Measurements from ENCODE around the gene XPO6.
A peak's percentile ranks its signal among the peaks of the same experiment; 100 is the strongest.

Gene XPO6

DNA sequence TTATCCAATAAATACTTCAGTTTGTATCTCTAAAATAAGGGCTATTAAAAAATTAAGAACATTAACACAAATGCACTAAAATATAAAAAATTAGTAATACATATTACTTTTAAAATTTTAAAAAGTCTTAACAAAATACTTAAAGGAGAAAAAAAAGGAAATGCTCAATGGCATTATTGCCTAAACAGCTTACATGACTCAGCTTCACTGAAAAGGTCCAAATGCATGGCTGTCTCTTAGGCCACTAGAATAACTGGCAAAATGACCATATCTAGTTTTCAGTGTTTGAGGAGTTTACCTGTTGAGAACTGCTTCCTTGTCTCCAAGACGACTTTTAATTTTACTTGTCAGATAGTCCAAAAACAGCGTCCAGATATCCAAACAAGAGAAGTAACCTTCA lies 66.0 kb downstream of the XPO6 start:
- POLR2A ChIA-PET, result no interaction called here

DNA sequence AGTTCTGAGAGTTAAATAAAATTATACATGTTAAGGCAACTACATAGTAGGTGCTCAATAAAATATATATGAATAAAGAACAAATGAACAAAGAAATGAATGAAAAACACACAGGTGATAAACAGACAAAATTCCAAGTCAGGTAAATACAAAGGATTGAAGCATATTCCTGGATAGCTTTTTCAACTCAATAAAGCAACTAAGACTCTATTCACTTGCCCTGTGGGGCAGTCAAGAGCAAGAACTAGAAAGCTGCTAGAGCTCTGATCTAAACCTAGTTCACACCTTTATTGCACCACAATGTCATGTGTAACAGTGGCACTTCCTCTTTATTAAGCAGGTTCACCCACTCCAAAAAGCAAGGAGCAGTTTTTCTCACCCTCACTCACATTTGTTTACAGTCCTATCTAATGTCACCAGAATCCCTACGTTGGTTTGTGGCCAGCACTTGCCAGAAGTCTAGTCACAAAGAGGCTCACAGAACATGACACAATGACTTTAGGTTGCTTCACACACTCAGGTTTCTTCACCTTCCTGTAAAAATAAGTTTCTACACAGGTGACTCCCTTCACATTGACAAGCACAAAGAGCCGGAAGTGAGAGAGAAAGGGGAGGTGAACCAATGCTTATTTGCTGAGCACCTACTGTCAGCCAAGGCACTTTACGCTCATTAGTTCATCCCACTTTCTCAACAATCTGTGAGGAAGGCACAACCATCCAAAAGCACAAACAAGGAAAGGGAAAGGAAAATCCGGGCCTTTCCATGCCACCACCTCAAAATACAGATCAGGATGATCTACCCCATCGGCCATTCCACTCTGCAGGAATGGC lies 70.8 kb downstream of the XPO6 start:
- Histone ChIP-seq H3K4me1 (ENCODE audit: control insufficient read depth, insufficient read depth, low read length) (no peaks in the 10 kb centered on the region), H3K27ac (ENCODE audit: extremely low read depth, low read depth, low read length) (no peak overlapping the region), H3K4me3 (ENCODE audit: low read depth, low read length) (no peak overlapping the region), H3K36me3 (ENCODE audit: control insufficient read depth in 2 of 2, insufficient read depth in 1 of 2, low read length in 2 of 2) (peaks cover 3 to 74% of the 10 kb centered on the region in 2 experiments; a peak in 2 of 3 replicates), H3K9me3 (ENCODE audit: control insufficient read depth, insufficient read depth, low read depth, low read length) (no peaks in the 10 kb centered on the region)
- POLR2A ChIA-PET, result no interaction called here
- CTCF ChIA-PET, result no interaction called here
- TF ChIP-seq ZNF174 (tag by site-specific recombination; IDR thresholded peaks at IDR 0.05), result no peak
- TF ChIP-seq, protein P1, sequence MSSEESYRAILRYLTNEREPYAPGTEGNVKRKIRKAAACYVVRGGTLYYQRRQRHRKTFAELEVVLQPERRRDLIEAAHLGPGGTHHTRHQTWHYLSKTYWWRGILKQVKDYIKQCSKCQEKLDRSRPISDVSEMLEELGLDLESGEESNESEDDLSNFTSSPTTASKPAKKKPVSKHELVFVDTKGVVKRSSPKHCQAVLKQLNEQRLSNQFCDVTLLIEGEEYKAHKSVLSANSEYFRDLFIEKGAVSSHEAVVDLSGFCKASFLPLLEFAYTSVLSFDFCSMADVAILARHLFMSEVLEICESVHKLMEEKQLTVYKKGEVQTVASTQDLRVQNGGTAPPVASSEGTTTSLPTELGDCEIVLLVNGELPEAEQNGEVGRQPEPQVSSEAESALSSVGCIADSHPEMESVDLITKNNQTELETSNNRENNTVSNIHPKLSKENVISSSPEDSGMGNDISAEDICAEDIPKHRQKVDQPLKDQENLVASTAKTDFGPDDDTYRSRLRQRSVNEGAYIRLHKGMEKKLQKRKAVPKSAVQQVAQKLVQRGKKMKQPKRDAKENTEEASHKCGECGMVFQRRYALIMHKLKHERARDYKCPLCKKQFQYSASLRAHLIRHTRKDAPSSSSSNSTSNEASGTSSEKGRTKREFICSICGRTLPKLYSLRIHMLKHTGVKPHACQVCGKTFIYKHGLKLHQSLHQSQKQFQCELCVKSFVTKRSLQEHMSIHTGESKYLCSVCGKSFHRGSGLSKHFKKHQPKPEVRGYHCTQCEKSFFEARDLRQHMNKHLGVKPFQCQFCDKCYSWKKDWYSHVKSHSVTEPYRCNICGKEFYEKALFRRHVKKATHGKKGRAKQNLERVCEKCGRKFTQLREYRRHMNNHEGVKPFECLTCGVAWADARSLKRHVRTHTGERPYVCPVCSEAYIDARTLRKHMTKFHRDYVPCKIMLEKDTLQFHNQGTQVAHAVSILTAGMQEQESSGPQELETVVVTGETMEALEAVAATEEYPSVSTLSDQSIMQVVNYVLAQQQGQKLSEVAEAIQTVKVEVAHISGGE (tag by site-specific recombination; conservative IDR thresholded peaks at IDR 0.05; ENCODE audit: low read depth), result no peak
- no peak for TF ChIP-seq ZBTB8A (tag by site-specific recombination; IDR thresholded peaks at IDR 0.05)
- no peak for TF ChIP-seq KLF1 (tag by site-specific recombination; IDR thresholded peaks at IDR 0.05)
- no peak for TF ChIP-seq ZFP3 (tag by site-specific recombination; IDR thresholded peaks at IDR 0.05; ENCODE audit: low read depth)
- no peak for TF ChIP-seq GLI2 (tag by site-specific recombination; IDR thresholded peaks at IDR 0.05; ENCODE audit: borderline replicate concordance, low read depth)
- 0 out of 2 replicates have a peak, but pooled peaks have one; percentile 28 for TF ChIP-seq ZXDB (tag by site-specific recombination; IDR thresholded peaks at IDR 0.05)
- TF ChIP-seq ZNF664 (tag by site-specific recombination; IDR thresholded peaks at IDR 0.05), result peak; percentile 91

More for the DNA sequence above, 66.0 kb downstream of the XPO6 start:
- no peak overlapping the region for H3K4me3 ChIP-seq (ENCODE audit: low read depth, low read length)
- no peaks in the 10 kb centered on the region for H3K9me3 ChIP-seq (ENCODE audit: control insufficient read depth, insufficient read depth, low read depth, low read length)
- H3K4me1 ChIP-seq (ENCODE audit: control insufficient read depth, insufficient read depth, low read length), result no peaks in the 10 kb centered on the region
- CTCF ChIA-PET, result no interaction called here
- H3K36me3 ChIP-seq (ENCODE audit: control insufficient read depth in 2 of 2, insufficient read depth in 1 of 2, low read length in 2 of 2), result peaks cover 18 to 89% of the 10 kb centered on the region in 2 experiments; a peak in 2 of 3 replicates
- TF ChIP-seq, protein P2, sequence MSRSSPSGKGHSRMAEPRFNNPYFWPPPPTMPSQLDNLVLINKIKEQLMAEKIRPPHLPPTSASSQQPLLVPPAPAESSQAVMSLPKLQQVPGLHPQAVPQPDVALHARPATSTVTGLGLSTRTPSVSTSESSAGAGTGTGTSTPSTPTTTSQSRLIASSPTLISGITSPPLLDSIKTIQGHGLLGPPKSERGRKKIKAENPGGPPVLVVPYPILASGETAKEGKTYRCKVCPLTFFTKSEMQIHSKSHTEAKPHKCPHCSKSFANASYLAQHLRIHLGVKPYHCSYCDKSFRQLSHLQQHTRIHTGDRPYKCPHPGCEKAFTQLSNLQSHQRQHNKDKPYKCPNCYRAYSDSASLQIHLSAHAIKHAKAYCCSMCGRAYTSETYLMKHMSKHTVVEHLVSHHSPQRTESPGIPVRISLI (tag by site-specific recombination; IDR thresholded peaks at IDR 0.05), result no peak
- no peak for TF ChIP-seq ZNF155 (tag by site-specific recombination; IDR thresholded peaks at IDR 0.05)
- no peak overlapping the region for H3K27ac ChIP-seq (ENCODE audit: extremely low read depth, low read depth, low read length)

- CTCF ChIA-PET, result no interaction called here
- Histone ChIP-seq H3K4me3 (ENCODE audit: low read depth, low read length) (no peak overlapping the region), H3K9me3 (ENCODE audit: control insufficient read depth, insufficient read depth, low read depth, low read length) (no peaks in the 10 kb centered on the region), H3K36me3 (ENCODE audit: control insufficient read depth in 2 of 2, insufficient read depth in 1 of 2, low read length in 2 of 2) (peaks cover 3 to 78% of the 10 kb centered on the region in 2 experiments; a peak in 2 of 3 replicates), H3K4me1 (ENCODE audit: control insufficient read depth, insufficient read depth, low read length) (no peaks in the 10 kb centered on the region), H3K27ac (ENCODE audit: extremely low read depth, low read depth, low read length) (no peak overlapping the region)
- POLR2A ChIA-PET, result no interaction called here
- TF ChIP-seq ZNF366 (tag by site-specific recombination; conservative IDR thresholded peaks at IDR 0.05), result no peak
- no peak for TF ChIP-seq ZNF677 (tag by site-specific recombination; IDR thresholded peaks at IDR 0.05)
- TF ChIP-seq ZNF473 (tag by site-specific recombination; IDR thresholded peaks at IDR 0.05), result no peak
- TF ChIP-seq ZFP3 (tag by site-specific recombination; IDR thresholded peaks at IDR 0.05; ENCODE audit: low read depth), result no peak
- no peak for TF ChIP-seq ZNF76 (tag by site-specific recombination; IDR thresholded peaks at IDR 0.05; ENCODE audit: borderline replicate concordance, low read depth)
- no peak for TF ChIP-seq ZNF214 (tag by site-specific recombination; IDR thresholded peaks at IDR 0.05; ENCODE audit: borderline replicate concordance)
- TF ChIP-seq GLIS1 (tag by site-specific recombination; IDR thresholded peaks at IDR 0.05), result no peak
- TF ChIP-seq YY1 (tag by site-specific recombination; IDR thresholded peaks at IDR 0.05), result no peak
- no peak for TF ChIP-seq SP7 (tag by site-specific recombination; IDR thresholded peaks at IDR 0.05)
- no peak for TF ChIP-seq BCL6B (tag by site-specific recombination; IDR thresholded peaks at IDR 0.05)
- no peak for TF ChIP-seq ZNF148 (tag by site-specific recombination; IDR thresholded peaks at IDR 0.05; ENCODE audit: borderline replicate concordance)
- no peak for TF ChIP-seq ZEB2 (tag by site-specific recombination; IDR thresholded peaks at IDR 0.05)
- no peak for TF ChIP-seq ZNF114 (tag by site-specific recombination; IDR thresholded peaks at IDR 0.05)
- no peak for TF ChIP-seq ZBTB21 (tag by site-specific recombination; IDR thresholded peaks at IDR 0.05)
Observed at GRCh38 chr16:28139530-28139929, 72.2 kb downstream of the XPO6 start.

Measured in HEK293 (cell line).